ENCODE results near the gene ATXN7L2. TPM values are rescaled to one million over a fixed set of nuclear protein-coding genes. Genes with fewer than 3 reads are reported as not detected.

Gene ATXN7L2
- total and polyA plus RNA-seq, 10 of the 15 experiments (the other 5 are each of a cell fraction or from before 2014, with no cell fraction given): 0.27 to 7.4 (median 4.9) TPM

GRCh38 chr1:109483672-109484518, at the start of gene ATXN7L2 (continued):
- peak; percentile 56 for TF ChIP-seq MXI1 (IDR thresholded peaks at IDR 0.05; ENCODE audit: low read depth, low read length)
- peak; percentile 72; the same call in 1 of the 2 replicates for TF ChIP-seq SMARCA5 (IDR thresholded peaks at IDR 0.05)
- peak; percentile 57; the same call in 1 of the 2 replicates for TF ChIP-seq NKRF (conservative IDR thresholded peaks at IDR 0.05)
- peak; percentile 98 for TF ChIP-seq HDGF (IDR thresholded peaks at IDR 0.05)
- peak; percentile 64; the same call in 1 of the 2 replicates for TF ChIP-seq ZNF217 (IDR thresholded peaks at IDR 0.05)
- TF ChIP-seq SIX5 (IDR thresholded peaks at IDR 0.05; ENCODE audit: low read depth, low read length, severe bottlenecking): peak; percentile 66
- TF ChIP-seq TBL1XR1 (IDR thresholded peaks at IDR 0.05; ENCODE audit: low read depth, low read length): peak; percentile 69; the same call in 1 of the 2 replicates
- peak; percentile 91 for TF ChIP-seq POLR2A (IDR thresholded peaks at IDR 0.05; ENCODE audit: low read depth, low read length)
- peak; percentile 50; the same call in 1 of the 2 replicates for TF ChIP-seq CHD2 (IDR thresholded peaks at IDR 0.05; ENCODE audit: borderline replicate concordance, low read depth, low read length)
- TF ChIP-seq SRF (IDR thresholded peaks at IDR 0.05; ENCODE audit: low read depth in 2 of 2, low read length in 2 of 2): no peak
- TF ChIP-seq, protein P1, sequence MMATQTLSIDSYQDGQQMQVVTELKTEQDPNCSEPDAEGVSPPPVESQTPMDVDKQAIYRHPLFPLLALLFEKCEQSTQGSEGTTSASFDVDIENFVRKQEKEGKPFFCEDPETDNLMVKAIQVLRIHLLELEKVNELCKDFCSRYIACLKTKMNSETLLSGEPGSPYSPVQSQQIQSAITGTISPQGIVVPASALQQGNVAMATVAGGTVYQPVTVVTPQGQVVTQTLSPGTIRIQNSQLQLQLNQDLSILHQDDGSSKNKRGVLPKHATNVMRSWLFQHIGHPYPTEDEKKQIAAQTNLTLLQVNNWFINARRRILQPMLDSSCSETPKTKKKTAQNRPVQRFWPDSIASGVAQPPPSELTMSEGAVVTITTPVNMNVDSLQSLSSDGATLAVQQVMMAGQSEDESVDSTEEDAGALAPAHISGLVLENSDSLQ (IDR thresholded peaks at IDR 0.05): peak; percentile 24; the same call in 1 of the 2 replicates
- TF ChIP-seq MEF2A (IDR thresholded peaks at IDR 0.05; ENCODE audit: insufficient read depth, low read depth, low read length): 0 out of 2 replicates have a peak, but pooled peaks have one; percentile 3
- TF ChIP-seq, protein P2, sequence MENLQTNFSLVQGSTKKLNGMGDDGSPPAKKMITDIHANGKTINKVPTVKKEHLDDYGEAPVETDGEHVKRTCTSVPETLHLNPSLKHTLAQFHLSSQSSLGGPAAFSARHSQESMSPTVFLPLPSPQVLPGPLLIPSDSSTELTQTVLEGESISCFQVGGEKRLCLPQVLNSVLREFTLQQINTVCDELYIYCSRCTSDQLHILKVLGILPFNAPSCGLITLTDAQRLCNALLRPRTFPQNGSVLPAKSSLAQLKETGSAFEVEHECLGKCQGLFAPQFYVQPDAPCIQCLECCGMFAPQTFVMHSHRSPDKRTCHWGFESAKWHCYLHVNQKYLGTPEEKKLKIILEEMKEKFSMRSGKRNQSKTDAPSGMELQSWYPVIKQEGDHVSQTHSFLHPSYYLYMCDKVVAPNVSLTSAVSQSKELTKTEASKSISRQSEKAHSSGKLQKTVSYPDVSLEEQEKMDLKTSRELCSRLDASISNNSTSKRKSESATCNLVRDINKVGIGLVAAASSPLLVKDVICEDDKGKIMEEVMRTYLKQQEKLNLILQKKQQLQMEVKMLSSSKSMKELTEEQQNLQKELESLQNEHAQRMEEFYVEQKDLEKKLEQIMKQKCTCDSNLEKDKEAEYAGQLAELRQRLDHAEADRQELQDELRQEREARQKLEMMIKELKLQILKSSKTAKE (IDR thresholded peaks at IDR 0.05; ENCODE audit: low read depth, poor library complexity, severe bottlenecking): peak; percentile 57
- peak; percentile 69 for TF ChIP-seq HCFC1 (IDR thresholded peaks at IDR 0.05; ENCODE audit: low read length)
- TF ChIP-seq NR2F1 (conservative IDR thresholded peaks at IDR 0.05): peak; percentile 46; the same call in 1 of the 2 replicates
- TF ChIP-seq GATAD2B (conservative IDR thresholded peaks at IDR 0.05; ENCODE audit: low read depth): peak; percentile 71
- peak; percentile 42 to 98 for TF ChIP-seq EGR1 (IDR thresholded peaks at IDR 0.05; ENCODE audit: borderline replicate concordance in 1 of 2, low read depth in 2 of 2, low read length in 2 of 2)
- TF ChIP-seq STAT3 (IDR thresholded peaks at IDR 0.05; ENCODE audit: low read depth, low read length): no peak
- TF ChIP-seq IKZF2 (IDR thresholded peaks at IDR 0.05): peak; percentile 10 to 62; a peak in 1 of 4 replicates
- TF ChIP-seq BRCA1 (IDR thresholded peaks at IDR 0.05; ENCODE audit: low read depth, low read length): no peak
- 0 out of 2 replicates have a peak, but pooled peaks have one; percentile 68 for TF ChIP-seq TCF3 (IDR thresholded peaks at IDR 0.05; ENCODE audit: borderline replicate concordance, insufficient read depth, low read depth, low read length)
- no peak for TF ChIP-seq CBX3 (IDR thresholded peaks at IDR 0.05; ENCODE audit: borderline replicate concordance, low read depth)
- peak; percentile 59; the same call in 1 of the 2 replicates for TF ChIP-seq ASH2L (IDR thresholded peaks at IDR 0.05; ENCODE audit: borderline replicate concordance, low read depth)
- no peak for TF ChIP-seq CHD1 (IDR thresholded peaks at IDR 0.05; ENCODE audit: low read depth, low read length)
- 0 out of 2 replicates have a peak, but pooled peaks have one; percentile 61 for TF ChIP-seq CBFB (IDR thresholded peaks at IDR 0.05; ENCODE audit: low read depth)
- peak; percentile 98 for TF ChIP-seq NBN (IDR thresholded peaks at IDR 0.05)

All from GM12878 (cell line).